Muscle of arm (tissue), 12 donors: ENCODE results near the gene PRR35. TPM values are rescaled to one million over a fixed set of nuclear protein-coding genes. Genes with fewer than 3 reads are reported as not detected.

ENCODE experiments used
- DNase-seq: peaks from one replicate; pipeline ENCODE4 v3.0.0-alpha.2; 2013
- polyA plus RNA-seq, 12 donors: library from polyadenylated mRNA; unstranded; fragments of 120-200 nt; gene quantifications; one replicate each; pipeline ENCODE4 v1.2.1, GENCODE V29; 2013; ENCODE audit not compliant: insufficient read length in 12 of 12

Gene PRR35
- polyA plus RNA-seq, 12 donors, result 0.08 to 0.24 (median 0.13) TPM; not detected in 6

DNA sequence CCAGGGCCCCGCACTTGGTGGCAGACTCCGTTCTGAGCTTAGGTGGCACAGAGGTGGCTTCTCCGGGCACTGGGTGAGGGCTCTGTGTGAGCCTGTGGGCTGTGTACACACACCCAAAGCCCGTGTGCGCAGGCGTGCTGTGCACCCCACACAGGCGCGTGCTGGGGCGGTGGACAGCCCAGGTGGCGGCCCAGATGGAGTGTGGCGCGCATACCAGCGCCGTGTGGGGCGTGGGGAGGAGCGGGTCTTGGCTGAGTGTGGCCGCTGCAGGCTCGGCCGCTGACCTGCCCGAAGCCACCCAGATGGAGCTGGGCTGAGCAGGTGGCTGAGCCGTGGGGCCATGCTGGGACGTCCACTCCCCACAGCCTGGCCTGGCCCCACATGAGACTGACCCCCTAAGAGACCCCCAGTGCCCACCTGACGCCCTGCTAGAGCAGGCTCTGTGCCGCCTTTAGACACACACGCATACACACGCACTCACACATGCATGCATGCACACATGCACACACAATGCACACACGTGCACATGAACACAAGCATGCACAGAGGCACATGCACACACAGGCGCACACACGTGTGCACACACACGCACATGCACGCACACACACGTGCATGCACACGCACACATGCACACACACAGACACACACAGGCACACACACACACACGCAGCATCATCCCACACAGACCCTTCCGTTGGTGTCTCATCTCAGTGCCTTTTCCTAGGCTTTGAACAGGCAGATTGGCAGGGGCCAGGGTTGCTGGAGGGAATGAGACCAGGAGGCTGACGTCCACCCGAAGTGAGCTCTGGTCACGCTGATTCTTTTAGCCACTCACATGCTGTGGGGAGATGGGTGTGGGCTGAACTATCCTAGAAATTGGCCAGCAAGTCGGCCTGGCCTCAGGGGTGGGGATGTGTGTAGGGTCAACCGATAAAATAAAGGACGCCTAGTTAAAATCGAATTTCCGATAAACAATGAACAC is 2.1 kb downstream of the PRR35 start:
- no peak for DNase-seq

DNA sequence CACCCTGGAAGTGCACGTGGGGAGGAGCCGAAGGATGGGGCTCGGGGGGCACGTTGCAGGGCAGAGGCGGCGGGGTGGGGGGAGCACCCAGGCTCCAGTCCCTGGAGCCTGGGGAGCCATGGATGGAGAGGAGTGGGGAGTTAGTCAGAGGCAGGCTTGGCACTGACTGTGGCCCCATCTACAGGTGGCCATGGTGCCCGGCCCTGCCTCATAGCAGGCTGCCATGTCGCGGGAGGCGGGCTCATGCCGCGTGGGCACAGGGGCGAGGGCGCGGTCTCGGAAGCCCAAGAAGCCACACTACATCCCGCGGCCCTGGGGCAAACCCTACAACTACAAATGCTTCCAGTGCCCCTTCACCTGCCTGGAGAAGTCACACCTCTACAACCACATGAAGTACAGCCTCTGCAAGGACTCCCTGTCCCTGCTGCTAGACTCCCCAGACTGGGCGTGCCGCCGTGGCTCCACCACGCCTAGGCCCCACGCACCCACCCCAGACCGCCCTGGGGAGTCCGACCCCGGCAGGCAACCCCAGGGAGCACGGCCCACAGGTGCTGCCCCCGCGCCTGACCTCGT is 3.0 kb downstream of the PRR35 start:
- DNase-seq, result no peak

DNA sequence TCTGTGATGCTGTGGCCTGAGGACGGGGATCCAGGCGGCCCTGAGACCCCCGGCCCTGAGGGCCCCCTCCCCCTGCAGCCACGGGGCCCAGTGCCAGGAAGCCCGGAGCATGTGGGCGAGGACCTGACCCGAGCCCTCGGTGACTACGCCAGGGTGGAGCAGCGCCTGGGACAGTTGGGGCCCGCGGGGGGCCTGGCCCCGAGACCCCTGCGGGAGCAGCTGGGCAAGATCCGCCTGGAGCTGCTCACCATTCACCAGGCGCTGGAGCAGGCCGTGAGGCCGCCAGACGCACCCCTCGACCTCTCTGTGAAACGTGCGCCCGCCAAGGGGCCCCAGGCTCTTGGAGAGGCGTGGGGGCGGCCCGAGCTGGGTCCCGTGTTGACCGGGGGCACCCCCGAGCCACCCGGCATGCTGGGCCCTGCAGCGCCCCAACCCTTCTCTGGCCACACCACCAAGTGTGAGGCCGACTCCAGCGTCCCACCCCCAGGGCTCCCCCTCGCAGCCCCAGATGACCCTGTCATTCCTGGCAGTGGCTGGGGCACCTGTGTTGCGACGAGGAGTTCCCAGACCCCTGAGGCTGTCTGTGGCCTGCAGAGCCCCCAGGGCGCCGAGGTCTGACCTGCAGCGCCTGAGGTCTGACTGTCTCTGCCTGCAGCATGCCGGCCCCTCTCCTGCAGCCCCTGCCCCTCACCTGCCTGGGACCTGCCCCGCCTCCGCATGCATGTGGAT is 4.7 kb downstream of the PRR35 start:
- no peak for DNase-seq

DNA sequence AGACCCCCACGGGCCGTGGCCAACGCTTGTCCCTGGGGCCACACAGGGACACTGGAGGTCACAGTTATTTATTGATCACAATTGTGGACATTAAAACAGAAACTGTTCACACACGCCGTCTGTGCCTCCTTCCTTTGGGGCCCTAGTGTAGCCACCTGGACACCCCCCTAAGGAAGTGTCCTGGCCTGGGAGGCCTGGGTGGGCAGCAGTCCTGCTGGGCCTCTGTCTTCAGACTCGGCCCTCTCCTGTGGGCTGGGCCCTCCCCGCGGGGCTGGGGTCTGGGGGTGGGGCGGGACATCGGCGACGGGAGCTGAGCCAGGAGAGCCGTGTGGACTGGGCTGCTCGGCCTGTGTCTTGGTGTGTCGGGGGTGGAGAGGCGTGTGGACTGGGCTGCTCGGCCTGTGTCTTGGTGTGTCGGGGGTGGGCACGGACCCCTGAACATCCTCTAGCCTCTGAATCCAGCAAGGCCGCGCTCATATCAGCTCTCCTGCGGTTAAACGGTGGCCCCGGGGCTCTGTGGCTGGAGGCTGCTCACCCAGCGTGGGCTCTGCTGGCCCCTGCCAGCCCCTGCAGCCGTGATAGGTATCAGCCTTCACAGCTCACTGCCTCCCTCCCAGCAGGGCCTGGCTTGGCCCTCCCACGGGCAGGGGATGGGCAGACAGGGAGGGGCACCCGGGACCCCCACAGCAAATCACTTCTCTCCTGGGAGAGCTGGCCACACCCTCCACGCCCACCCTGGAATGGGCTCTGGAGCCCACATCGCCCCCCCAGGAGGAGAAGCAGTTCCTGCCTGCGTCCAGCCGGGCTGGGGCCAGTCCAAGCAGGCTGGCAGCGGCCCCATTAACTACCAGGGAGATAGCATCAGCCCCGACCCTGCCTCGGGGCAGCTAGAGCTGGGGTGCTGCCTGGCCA is 5.5 kb downstream of the PRR35 start:
- DNase-seq, result no peak

DNA sequence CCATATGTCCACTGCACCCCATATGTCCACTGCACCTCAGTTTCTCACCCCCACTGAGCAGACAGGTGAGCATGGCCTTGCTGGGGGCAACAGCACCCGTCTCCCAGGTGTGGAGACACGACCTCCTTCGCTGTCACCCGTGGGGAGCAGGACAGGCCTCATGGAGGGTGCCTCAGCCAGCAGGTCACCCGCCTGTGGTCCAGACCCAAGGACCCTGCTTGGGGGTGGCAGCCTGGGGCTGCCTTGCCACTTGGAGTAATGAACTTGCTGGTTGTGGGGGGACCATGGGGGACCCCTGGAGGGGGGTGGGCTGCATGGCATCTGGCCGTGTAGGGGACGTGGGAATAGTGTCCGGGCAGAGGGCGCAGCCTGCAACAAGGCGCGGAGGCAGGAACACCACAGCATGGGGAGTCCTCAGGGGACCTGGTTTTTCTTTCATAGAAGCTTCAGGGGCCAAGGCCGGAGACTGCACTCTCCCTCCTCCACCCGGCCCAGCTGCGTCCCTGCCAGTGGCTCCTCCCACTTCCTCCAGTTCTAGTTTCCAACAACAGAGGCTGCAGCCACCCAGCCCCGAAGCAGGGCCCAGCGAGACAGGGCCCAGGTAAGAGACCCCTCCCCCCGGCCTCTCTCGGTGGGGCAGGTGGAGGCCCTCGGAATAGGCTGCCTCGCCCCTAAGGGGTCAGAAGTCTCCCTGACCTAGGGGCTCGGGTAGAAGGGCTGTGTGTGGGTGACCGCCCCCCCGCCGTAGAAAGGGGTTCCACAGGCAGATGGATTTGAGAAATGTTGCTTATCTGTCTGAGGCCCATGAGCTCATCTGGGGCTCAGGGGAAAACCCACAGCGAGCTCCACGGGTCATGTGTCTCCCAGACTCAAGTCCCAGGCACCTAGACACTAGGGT is 6.5 kb downstream of the PRR35 start, which contains the start of gene NHLRC4:
Gene NHLRC4, plus strand, starts transcription at position 531 of the 898 bp plus-strand sequence. CDS start 1,043 bp downstream, outside the sequence.
- peak; percentile 78 for DNase-seq

DNA sequence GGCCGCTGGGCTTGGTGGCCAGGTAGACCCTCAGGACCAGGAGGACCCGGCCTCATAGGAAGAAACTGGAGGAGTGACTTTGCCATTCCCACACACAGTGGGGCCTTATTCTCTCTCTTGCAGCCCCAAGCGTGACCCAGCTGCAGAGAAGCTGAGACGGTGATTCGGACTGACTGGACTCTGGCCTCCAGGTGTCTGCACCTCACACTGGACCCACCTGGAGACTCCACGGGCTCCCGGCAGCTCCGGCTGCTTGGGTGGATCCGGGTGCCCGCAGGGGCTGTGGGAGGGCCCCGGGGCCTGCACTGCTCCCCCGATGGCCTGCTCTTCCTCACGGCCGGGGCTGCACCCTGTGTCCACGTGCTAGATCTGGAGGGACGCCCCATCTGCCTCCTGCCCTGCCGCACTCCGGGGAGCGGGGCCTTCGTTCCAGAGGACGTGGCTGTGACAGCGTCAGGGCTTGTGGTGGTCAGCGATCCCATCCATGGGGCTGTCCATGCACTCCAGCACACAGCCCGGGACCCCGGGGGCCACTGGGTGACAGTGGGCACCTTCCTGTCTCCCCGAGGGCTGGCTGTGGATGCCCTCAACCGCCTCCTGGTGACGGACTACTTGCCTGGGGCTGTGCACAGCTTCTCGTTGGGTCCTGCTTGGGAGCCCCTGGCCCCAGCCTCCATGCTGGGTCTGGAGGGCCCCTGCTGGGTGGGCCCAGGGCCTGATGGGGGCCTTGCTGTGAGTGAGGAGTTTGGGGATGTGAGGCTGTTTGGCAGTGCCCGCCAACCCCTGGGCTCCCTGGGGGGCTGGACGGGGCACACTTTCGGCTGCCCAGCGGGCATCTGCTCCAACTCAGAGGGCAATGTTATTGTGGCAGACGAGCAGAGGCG is 7.4 kb downstream of the PRR35 start:
- no peak for DNase-seq

DNA sequence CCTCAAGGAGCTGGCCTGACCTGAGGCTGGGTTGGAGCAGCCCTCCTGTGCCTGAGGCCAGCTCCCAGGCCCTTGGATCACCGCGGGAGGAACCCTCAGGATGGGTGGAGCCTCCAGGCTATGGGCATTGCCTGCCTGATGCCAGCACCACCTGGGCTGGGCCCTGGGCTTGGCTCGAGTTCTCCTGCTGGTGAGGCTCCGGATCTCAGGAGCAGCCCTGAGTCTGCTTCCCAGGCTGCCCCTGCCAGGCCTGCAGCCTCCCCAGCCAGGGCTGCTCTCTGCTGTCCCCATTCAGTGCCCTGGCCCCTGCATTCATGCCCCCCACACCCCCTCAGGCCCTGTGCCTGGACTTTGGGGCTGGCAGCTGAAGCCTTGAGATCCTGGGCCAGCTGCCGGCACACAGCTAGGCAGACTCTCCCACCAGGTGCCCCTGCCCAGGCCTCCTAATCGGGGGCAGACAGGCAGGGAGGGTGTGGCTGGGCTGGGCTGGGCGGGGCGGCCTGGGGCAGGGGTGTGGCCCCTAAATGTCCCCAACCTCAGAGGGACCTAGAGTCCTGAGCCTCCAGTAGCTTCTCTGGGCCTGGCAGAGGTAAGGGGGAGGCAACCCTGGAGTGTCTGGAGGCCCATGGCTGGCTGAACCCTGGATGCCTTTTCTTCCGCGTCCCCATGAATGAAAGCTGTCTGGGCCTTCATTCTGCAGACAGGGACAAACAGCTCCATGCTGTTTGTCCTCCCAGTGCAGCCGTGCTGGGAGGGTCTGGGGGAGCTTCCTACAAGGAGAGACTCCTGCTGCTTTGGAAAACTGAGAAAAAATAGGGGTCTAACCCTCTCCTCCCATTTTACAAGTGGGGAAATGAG is 8.4 kb downstream of the PRR35 start:
- no peak for DNase-seq

DNA sequence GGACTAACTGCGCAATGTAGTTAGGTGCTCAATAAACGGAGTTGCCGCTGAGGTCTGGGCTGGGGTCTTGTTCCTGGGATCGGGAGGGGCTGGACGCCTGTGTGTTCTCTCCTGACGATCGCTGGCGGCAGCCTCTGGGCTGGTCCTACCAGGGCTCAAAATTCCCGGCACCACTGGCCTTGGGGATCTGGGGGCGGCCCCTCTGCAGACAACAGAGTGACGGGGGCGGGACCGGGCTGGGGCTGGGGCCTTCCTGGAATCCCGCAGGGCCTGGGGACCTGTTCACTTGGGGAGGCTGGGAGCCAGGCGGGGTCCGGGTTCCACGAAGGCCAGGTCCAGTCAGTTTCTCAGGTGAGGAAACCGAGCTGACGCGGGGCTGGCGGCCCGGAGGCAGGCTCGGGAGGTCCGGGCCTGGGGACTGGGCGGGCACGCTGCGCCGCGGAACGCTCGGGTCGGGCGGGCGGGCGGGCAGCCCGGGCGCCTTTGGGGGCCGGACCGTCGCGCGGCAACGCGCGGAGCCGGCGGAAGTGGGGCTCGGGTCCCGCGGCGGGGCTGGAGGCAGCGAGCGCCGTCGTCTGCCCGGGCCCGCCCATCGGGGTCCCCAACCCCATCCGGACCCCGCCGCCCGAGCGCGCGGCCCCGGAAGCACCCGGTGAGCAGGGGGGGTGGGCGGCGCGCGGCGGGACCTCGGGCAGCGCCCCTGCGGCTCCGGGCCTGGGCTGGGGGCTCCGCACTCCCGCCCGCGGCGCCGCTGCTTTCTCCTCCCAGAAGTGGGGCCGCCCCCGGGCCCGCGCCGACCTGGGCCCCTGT is 9.5 kb downstream of the PRR35 start, which contains the start of gene PIGQ:
Gene PIGQ, plus strand, starts transcription at position 524 of the 810 bp plus-strand sequence. CDS start 4,107 bp downstream, outside the sequence.
- DNase-seq, result peak; percentile 58

DNA sequence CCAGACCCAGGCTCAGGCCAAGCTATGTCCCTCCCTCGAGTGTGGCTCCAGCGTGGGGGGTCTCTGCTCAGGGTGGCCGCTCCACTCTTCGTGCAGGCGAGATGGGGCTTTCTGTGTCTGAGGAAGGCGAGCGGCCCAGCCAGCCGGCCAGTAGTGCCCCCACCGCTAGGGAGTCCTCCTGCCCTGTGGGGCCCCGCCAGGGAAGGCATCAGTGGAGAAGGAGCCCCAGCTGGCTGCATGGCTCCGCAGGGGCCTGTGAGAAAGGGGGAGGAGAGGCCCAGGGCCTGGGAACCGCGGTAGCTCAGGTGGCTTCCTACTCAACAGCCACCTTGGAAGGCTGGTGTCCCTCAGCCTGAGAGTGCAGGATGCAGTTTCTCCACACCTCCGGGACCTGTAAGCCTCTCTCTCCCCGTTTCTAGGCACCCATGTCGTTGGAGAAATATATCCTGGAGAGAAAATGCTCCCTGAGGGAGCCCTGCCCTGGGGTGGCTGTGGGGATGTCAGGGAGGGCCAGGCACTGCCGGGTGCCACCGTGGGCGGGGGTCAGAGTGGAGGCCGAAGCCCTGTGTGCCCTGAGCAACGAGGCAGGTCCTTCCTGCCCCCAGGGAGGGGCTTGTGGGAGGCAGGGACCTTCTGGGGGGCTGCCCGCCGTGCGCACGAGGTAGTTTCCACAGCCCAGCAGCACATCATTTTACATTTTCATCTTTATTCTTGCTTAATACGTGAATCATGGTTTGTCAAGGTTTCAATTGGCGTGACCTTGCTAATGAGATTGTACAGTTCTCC is 12.9 kb downstream of the PRR35 start:
- DNase-seq, result no peak

DNA sequence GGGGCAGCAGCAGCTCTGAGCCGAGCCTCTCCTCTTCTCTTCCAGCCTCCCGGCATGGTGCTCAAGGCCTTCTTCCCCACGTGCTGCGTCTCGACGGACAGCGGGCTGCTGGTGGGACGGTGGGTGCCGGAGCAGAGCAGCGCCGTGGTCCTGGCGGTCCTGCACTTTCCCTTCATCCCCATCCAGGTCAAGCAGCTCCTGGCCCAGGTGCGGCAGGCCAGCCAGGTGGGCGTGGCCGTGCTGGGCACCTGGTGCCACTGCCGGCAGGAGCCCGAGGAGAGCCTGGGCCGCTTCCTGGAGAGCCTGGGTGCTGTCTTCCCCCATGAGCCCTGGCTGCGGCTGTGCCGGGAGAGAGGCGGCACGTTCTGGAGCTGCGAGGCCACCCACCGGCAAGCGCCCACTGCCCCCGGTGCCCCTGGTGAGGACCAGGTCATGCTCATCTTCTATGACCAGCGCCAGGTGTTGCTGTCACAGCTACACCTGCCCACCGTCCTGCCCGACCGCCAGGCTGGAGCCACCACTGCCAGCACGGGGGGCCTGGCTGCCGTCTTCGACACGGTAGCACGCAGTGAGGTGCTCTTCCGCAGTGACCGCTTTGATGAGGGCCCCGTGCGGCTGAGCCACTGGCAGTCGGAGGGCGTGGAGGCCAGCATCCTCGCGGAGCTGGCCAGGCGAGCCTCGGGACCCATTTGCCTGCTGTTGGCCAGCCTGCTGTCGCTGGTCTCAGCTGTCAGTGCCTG is 14.0 kb downstream of the PRR35 start:
- DNase-seq, result no peak

DNA sequence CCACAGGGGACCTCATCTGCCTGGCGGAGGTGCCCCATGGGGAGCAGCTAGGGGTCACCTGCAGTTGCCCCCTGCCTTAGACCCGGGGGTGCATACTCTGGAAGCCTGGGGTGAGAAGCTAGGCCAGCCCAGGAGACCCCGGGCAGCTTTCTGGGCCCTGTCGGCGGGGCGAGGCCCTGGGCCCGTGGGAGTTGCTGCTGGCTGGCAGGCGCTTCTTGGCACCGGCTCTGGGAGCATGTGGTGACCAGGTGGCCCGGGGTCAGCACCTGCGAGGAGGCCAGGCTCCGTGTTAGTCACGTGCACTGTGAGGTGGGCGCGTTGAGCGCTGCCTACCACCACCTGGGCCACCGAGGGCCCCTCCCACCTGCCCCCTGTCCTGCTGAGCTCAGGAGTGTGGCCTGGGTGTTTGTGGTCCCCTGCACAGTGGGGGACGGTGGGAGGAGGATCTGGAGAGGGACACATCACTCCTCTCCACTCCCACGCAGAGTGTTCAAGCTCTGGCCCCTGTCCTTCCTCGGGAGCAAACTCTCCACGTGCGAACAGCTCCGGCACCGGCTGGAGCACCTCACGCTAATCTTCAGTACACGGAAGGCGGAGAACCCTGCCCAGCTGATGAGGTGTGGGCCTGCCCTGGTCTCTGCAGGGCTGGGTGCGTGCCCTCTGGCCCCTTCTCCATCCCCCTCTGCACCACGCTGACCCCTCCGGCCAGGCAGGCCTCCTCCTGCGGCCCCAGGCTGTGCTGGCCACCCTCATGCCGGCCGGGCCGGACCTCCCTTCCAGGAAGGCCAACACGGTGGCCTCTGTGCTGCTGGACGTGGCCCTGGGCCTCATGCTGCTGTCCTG is 15.4 kb downstream of the PRR35 start:
- DNase-seq, result no peak

DNA sequence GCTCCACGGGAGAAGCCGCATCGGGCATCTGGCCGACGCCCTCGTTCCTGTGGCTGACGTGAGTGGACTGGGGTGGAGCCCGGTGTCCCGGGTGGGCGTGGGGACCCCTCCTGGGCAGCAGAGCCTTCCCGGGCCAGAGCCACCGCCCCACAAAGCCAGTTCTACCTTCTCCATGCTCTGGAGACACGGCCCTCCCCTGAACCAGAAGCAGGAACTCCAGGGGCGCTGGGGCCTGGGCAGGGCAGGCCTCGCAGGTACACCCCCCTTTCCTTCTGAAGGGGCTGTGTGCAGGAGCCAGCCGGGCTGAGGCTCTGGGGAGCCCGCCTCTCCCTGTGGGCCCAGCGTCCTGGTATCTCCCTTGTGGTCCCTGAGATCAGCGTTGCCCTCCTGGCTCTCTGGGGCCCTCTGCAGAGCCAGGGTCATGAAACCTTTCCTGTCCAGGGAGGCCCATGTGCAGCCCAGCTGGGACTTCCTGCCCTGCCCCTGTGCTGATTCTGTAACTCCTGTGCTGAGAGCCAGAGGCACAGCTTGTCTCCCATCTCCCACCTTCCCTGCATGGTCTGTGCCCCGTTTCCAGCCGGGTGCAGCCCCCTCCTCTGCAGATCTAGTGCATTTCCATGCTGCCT is 16.1 kb downstream of the PRR35 start:
- DNase-seq, result no peak

DNA sequence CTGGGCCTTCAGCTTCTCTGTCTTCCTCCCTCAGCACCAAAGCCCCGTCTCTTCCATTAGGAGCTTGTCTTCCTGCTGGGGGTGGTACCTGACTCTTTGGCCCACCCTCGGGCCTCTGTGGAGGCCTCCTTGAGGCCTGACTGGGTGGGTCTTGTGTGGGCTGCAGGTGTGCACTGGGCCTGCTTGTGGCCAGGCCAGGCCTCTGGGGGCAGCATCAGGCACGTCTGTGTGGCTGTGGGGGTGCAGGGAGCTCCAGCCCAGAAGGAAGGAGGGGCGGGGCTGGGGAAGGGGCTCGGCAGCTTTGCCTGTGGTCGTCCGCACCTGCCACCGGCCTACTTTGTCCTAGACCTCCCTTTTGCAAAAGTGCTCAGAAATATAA is 16.6 kb downstream of the PRR35 start:
- no peak for DNase-seq

DNA sequence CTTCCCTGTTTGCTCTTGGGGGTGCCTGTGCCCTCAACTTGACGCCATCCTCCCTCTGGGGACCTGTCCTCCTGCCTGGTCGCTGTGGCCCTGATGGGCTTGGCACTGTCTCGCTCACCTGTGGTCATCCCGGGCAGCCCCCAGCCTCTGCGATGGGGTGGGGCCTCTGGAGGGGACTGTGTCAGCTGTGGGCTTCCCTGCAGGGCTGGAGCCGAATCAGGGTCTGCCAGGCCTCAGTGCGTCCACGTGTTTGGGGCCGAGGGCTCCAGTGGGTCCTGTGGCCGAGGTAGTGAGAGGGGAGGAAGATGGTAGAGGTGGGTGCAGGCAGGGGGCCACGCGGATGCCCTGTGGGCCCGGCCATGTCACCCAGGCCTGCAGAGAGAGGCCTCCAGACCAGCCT is 17.6 kb downstream of the PRR35 start:
- no peak for DNase-seq
